Measurements from ENCODE around the gene PDE11A. TPM values are rescaled to one million over a fixed set of nuclear protein-coding genes. Genes with fewer than 3 reads are reported as not detected.
"Not testable (repeated sequence)": the region's sequence is repeated elsewhere in the genome, so short reads cannot be mapped to it uniquely, and the experiment has no call there.

The PDE11A gene
- total and polyA plus RNA-seq, 2 of the 13 experiments (the other 11 are each of a cell fraction or from before 2014, with no cell fraction given): 1.2 to 1.7 TPM

DNA sequence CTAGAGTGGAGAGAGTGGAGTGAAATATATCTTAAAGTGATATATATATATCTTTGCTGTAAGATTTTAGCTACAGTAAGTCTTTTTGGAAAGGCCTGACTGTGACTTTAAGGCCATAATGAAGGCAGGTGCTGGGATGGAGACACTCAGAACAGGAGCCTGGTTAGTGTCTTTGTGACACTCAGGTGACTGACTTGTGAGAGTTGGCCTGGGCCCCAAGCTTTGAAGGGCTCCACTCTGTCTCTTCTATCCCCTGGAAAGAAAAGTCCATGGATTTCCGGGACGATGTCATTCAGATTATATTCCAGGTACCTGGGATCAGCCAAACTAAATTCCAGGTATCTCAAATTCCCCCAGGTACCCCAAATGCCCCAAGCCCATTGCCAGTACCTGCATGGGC lies 276.6 kb downstream of the PDE11A start:
- H3K27ac ChIP-seq (ENCODE audit: extremely low read length, insufficient read depth, low read length): no peak overlapping the region
- in situ Hi-C loops (cut with HindIII; ENCODE audit: extremely low pct_ligation_motif_present, low pct_unique_long_range_greater_than_20kb) (no loop called here), intact Hi-C loops (cut with micrococcal nuclease; ENCODE audit: unreplicated experiment) (no loop called here)
- BruUV-seq (replicated peaks): no TSS peak
- no peak for FAIRE-seq
- TF ChIP-seq ZFP82 (CRISPR knock-in tag; IDR thresholded peaks at IDR 0.05; ENCODE audit: borderline replicate concordance) (no peak), ZNF709 (CRISPR knock-in tag; IDR thresholded peaks at IDR 0.05) (no peak), ZNF605 (CRISPR knock-in tag; IDR thresholded peaks at IDR 0.05) (no peak), RFX5 (IDR thresholded peaks at IDR 0.05; ENCODE audit: low read depth, low read length) (no peak), ZNF776 (CRISPR knock-in tag; IDR thresholded peaks at IDR 0.05) (no peak), SP4 (CRISPR knock-in tag; IDR thresholded peaks at IDR 0.05) (no peak), SOX5 (CRISPR knock-in tag; IDR thresholded peaks at IDR 0.05; ENCODE audit: borderline replicate concordance) (no peak), HOXA5 (CRISPR knock-in tag; IDR thresholded peaks at IDR 0.05) (no peak), TBP (CRISPR knock-in tag; IDR thresholded peaks at IDR 0.05) (no peak)
- TF ChIP-seq, protein P1, sequence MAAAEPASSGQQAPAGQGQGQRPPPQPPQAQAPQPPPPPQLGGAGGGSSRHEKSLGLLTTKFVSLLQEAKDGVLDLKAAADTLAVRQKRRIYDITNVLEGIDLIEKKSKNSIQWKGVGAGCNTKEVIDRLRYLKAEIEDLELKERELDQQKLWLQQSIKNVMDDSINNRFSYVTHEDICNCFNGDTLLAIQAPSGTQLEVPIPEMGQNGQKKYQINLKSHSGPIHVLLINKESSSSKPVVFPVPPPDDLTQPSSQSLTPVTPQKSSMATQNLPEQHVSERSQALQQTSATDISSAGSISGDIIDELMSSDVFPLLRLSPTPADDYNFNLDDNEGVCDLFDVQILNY (CRISPR knock-in tag; conservative IDR thresholded peaks at IDR 0.05): no peak
- TF ChIP-seq, protein P2, sequence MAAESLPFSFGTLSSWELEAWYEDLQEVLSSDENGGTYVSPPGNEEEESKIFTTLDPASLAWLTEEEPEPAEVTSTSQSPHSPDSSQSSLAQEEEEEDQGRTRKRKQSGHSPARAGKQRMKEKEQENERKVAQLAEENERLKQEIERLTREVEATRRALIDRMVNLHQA (CRISPR knock-in tag; IDR thresholded peaks at IDR 0.05): no peak
- ChIA-PET CTCF (ENCODE audit: low intra/inter-chr PET ratio, low total read pairs) (no interaction called here), POLR2A (no interaction called here)
- H4K20me1 ChIP-seq (ENCODE audit: insufficient read depth, low read length): no peaks in the 10 kb centered on the region
- DNase-seq (ENCODE audit: low spot score): no peak
- WGBS (ENCODE audit: low lambda C conversion rate): 91% methylated on average over 2 of the region's 2 CpGs
- no peaks in the 10 kb centered on the region for H3K36me3 ChIP-seq (replicated peaks in 1 of 2; ENCODE audit: control insufficient read depth in 1 of 2, insufficient read depth in 2 of 2, low read length in 2 of 2)
- H2AFZ ChIP-seq (ENCODE audit: low read length): no peak overlapping the region
- no peaks in the 10 kb centered on the region for H3K27me3 ChIP-seq (ENCODE audit: control insufficient read depth in 1 of 2, insufficient read depth in 2 of 2, low read length in 2 of 2)
- no peak overlapping the region for H3K9ac ChIP-seq (ENCODE audit: insufficient read depth, low read depth, low read length)
- H3K4me3 ChIP-seq (replicated peaks in 1 of 3; ENCODE audit: insufficient read depth in 1 of 3, low read depth in 2 of 3, low read length in 3 of 3): no peak overlapping the region
- H3K4me2 ChIP-seq (ENCODE audit: low read depth, low read length): no peak overlapping the region
- H3K4me1 ChIP-seq (ENCODE audit: insufficient read depth, low read length): no peaks in the 10 kb centered on the region
- H3K9me3 ChIP-seq (ENCODE audit: low read length): no peaks in the 10 kb centered on the region
- no peak for ATAC-seq
- no peaks in the 10 kb centered on the region for H3K79me2 ChIP-seq (ENCODE audit: insufficient read depth, low read length)

GRCh38 chr2:177785143-177785542 lies 287.4 kb downstream of the PDE11A start:
- intact Hi-C loops (cut with micrococcal nuclease; ENCODE audit: unreplicated experiment); POLR2A ChIA-PET; BruUV-seq (replicated peaks); H3K27ac ChIP-seq (ENCODE audit: extremely low read length, insufficient read depth, low read length); H3K4me1 ChIP-seq (ENCODE audit: insufficient read depth, low read length); H3K9ac ChIP-seq (ENCODE audit: insufficient read depth, low read depth, low read length); FAIRE-seq; H3K9me3 ChIP-seq (ENCODE audit: low read length); in situ Hi-C loops (cut with HindIII; ENCODE audit: extremely low pct_ligation_motif_present, low pct_unique_long_range_greater_than_20kb); H3K79me2 ChIP-seq (ENCODE audit: insufficient read depth, low read length); H3K4me3 ChIP-seq (replicated peaks in 1 of 3; ENCODE audit: insufficient read depth in 1 of 3, low read depth in 2 of 3, low read length in 3 of 3); H4K20me1 ChIP-seq (ENCODE audit: insufficient read depth, low read length); DNase-seq (ENCODE audit: low spot score); H3K36me3 ChIP-seq (replicated peaks in 1 of 2; ENCODE audit: control insufficient read depth in 1 of 2, insufficient read depth in 2 of 2, low read length in 2 of 2); CTCF ChIA-PET (ENCODE audit: low intra/inter-chr PET ratio, low total read pairs); H2AFZ ChIP-seq (ENCODE audit: low read length); H3K27me3 ChIP-seq (ENCODE audit: control insufficient read depth in 1 of 2, insufficient read depth in 2 of 2, low read length in 2 of 2); H3K4me2 ChIP-seq (ENCODE audit: low read depth, low read length); ATAC-seq: not testable (repeated sequence)
- WGBS (ENCODE audit: low lambda C conversion rate): 91% methylated on average over 6 of the region's 6 CpGs
